Karpas-422 (cell line): Measurements from ENCODE around the gene FARP2. TPM values are rescaled to one million over a fixed set of nuclear protein-coding genes. Genes with fewer than 3 reads are reported as not detected.

ENCODE experiments used
- DNase-seq: peaks from one replicate; pipeline ENCODE4 v3.0.0-alpha.2; 2015
- H2AFZ ChIP-seq: fragments of 200-600 bp; sonication (generic); 2 replicates; pipeline ENCODE4 v1.6.1; 2014; ENCODE audit warnings: antibody characterized with exemption, low read length, mixed read lengths
- H3K27ac ChIP-seq: fragments of 200-600 bp; sonication (generic); 2 replicates; pipeline ENCODE4 v1.5.1; 2014; ENCODE audit warnings: mild to moderate bottlenecking, low read length, moderate library complexity
- H3K27me3 ChIP-seq: fragments of 200-600 bp; sonication (generic); 2 replicates; pipeline ENCODE4 v1.6.1; 2014; ENCODE audit warnings: low read length, mixed read lengths
- H3K36me3 ChIP-seq: fragments of 200-600 bp; sonication (generic); 2 replicates; pipeline ENCODE4 v1.6.1; 2014; ENCODE audit warnings: low read length, mixed read lengths; ENCODE audit not compliant: insufficient read depth
- H3K4me1 ChIP-seq: fragments of 200-600 bp; sonication (generic); 2 replicates; pipeline ENCODE4 v1.6.1; 2014; ENCODE audit warnings: mild to moderate bottlenecking, low read length, mixed read lengths
- H3K4me2 ChIP-seq: fragments of 200-600 bp; sonication (generic); 2 replicates; pipeline ENCODE4 v1.6.1; 2014; ENCODE audit warnings: low read length, low read depth, mild to moderate bottlenecking; ENCODE audit not compliant: poor library complexity, severe bottlenecking
- H3K4me3 ChIP-seq: fragments of 200-600 bp; sonication (generic); 2 replicates; pipeline ENCODE4 v1.5.1; 2014; ENCODE audit warnings: mild to moderate bottlenecking, antibody characterized with exemption, low read length, mixed read lengths
- H3K79me2 ChIP-seq: fragments of 200-600 bp; sonication (generic); 2 replicates; pipeline ENCODE4 v1.6.1; 2014; ENCODE audit warnings: mild to moderate bottlenecking, low read length, mixed read lengths
- H3K9ac ChIP-seq: fragments of 200-600 bp; sonication (generic); 2 replicates; pipeline ENCODE4 v1.6.0; 2014; ENCODE audit warnings: low read length
- H3K9me2 ChIP-seq: fragments of 200-600 bp; sonication (generic), shearing (Covaris generic); replicated peaks from 2 replicates; pipeline ENCODE4 v1.6.0; 2014; ENCODE audit warnings: mild to moderate bottlenecking, low read length, moderate library complexity; ENCODE audit not compliant: insufficient read depth
- H3K9me3 ChIP-seq: fragments of 300-700, 200-600 bp; sonication (generic); 2 replicates; pipeline ENCODE4 v1.6.1; 2014; ENCODE audit warnings: low read length, mixed read lengths
- H4K20me1 ChIP-seq: fragments of 200-600 bp; sonication (generic); 2 replicates; pipeline ENCODE4 v1.6.1; 2014; ENCODE audit warnings: mild to moderate bottlenecking, antibody characterized with exemption, low read length, low read depth; ENCODE audit not compliant: insufficient read depth
- total RNA-seq: library from RNA; depleted of rRNA; stranded (reverse); fragments of >200 nt; shearing (Covaris generic); gene quantifications from 2 replicates; pipeline ENCODE4 v1.2.3, GENCODE V29; 2014; ENCODE audit warnings: low replicate concordance

The FARP2 gene
- total RNA-seq, 1 experiment from 2014 or later, result 40.0 TPM

DNA sequence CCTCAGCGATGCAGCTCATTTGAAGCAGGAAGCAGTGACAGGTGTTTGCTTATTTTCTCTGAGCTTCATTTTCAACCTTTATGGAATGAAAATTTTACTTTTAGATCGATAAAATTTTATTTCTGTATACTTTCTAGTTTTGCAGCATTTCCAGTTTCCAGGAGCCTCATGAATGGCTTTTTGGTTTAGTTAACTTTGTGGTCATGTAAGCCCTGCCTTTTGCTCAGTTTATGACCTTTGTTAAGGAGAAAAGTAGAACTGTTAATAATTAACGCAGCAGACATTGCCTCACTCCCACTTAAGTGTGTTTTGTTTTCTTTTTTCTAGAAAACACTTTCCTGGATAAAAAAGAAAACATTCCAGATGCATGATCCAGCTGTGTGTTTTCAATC, 4.4 kb upstream of the FARP2 start:
- Histone ChIP-seq H4K20me1 (0 out of 2 replicates have a peak, but pooled peaks cover 6% of the 10 kb centered on the region), H3K4me2 (no peak overlapping the region), H3K79me2 (peaks cover 6% of the 10 kb centered on the region), H3K9me3 (no peaks in the 10 kb centered on the region), H3K4me1 (peaks cover 28% of the 10 kb centered on the region), H3K36me3 (peaks cover 60% of the 10 kb centered on the region), H3K27me3 (no peaks in the 10 kb centered on the region), H3K9ac (no peak overlapping the region), H2AFZ (no peak overlapping the region), H3K9me2 (no peaks in the 10 kb centered on the region), H3K27ac (no peak overlapping the region), H3K4me3 (no peak overlapping the region)
- DNase-seq, result no peak

DNA sequence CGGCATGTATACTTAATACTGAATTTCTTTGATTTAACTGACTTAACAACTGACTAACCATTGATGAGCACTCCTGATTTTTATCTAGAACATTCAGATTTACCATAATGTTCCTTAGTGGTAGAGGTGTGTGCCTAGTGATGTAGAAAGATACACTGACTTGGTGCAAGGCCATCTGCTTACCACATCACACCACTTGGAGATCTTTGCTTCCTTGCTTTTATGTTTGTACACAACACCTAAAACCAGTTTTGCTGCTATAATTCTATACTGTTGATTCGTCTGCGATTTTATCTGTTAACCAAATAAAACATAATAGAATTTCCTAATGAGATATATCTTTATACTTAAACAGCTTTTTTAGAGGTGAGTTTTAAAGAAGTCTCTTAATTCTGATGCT, 3.9 kb upstream of the FARP2 start:
- H3K9ac ChIP-seq, result no peak overlapping the region
- H3K36me3 ChIP-seq, result peaks cover 54% of the 10 kb centered on the region

DNA sequence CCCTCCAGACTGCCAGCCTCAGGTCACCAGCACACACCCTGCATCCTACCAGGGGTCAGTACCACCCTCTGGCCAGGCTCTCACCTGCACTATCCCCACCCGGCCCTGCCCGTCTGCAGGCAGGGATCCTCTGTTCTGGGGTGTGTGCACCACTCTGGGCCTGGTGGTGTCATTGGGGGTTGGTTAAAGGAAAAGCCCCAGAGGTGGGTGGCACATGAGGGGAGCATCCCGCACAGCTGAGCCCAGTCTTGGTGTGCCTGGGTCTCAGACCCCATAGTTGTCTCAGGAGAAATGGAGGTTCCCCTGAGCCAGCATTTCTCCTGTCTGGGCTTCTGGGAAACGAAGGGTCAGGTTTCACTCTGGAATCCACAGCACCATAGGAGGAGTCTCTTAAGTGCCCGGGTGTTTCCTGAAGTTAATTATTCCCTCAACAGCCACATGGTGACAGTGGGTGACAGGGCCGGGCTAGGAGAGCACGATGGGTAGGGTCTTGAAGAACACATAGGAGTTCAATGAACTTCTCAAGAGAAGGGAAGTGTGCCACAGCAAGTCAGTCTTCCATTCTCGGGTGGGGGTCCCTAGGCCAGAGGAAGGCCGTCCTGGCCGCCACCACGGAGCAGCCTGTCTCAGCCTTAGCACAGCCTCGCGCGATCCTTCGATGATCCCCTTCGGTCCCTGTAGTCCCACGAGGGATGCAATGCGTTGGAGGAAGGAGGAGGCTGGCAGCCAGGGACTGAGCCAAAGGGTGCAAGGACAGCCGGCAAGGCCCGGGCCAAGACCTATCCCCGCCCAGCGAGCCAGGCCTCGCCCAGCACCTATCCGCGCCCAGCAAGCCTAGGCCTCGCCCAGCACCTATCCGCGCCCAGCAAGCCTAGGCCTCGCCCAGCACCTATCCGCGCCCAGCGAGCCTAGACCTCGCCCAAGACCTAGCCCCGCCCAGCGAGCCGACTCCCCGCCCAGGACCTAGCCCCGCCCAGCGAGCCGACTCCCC, 1.1 kb upstream of the FARP2 start:
- Histone ChIP-seq H3K4me1 (peaks cover 51% of the 10 kb centered on the region), H3K4me2 (no peak overlapping the region), H3K27me3 (no peaks in the 10 kb centered on the region), H3K36me3 (peaks cover 37% of the 10 kb centered on the region), H3K9me2 (no peaks in the 10 kb centered on the region), H3K9me3 (no peaks in the 10 kb centered on the region), H3K27ac (no peak overlapping the region), H3K4me3 (peak overlapping the region; percentile 17; the same call in 1 of the 2 replicates), H3K79me2 (peaks cover 36% of the 10 kb centered on the region), H2AFZ (no peak overlapping the region), H3K9ac (no peak overlapping the region), H4K20me1 (peaks cover 34% of the 10 kb centered on the region)
- peak; percentile 91 for DNase-seq

More for the DNA sequence above, 3.9 kb upstream of the FARP2 start:
- peaks cover 12% of the 10 kb centered on the region for H3K79me2 ChIP-seq
- no peaks in the 10 kb centered on the region for H3K9me3 ChIP-seq
- no peak overlapping the region for H3K4me3 ChIP-seq
- no peak overlapping the region for H3K4me2 ChIP-seq
- peaks cover 10% of the 10 kb centered on the region; the same call in 1 of the 2 replicates for H4K20me1 ChIP-seq
- H3K27me3 ChIP-seq, result no peaks in the 10 kb centered on the region
- no peak overlapping the region for H2AFZ ChIP-seq
- no peaks in the 10 kb centered on the region for H3K9me2 ChIP-seq
- peaks cover 33% of the 10 kb centered on the region for H3K4me1 ChIP-seq
- H3K27ac ChIP-seq, result peak overlapping the region; percentile 50; the same call in 1 of the 2 replicates
- no peak for DNase-seq

DNA sequence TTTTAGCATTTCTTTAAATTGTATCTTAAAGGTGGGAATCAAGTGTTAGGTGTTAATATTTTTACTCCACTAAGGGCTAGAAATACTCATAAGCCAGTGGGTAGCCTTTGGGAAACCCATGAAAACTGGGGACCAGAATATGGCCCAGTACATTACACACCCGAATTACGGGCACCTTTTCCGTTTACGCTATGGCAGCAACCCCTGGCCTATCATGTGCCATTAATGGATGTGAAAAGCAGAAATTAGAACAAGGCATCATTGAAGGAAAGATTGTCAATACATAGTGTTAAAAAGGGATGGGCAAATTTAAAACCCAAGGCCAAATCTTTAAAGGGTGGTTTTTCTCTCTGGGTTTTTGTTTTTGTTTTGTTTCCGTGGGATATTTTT, 781 bp downstream of the FARP2 start:
- Histone ChIP-seq H3K79me2 (peaks cover 47% of the 10 kb centered on the region), H3K27me3 (no peaks in the 10 kb centered on the region), H3K4me3 (peak overlapping the region; percentile 94), H3K27ac (no peak overlapping the region), H3K9me2 (no peaks in the 10 kb centered on the region), H3K9me3 (no peaks in the 10 kb centered on the region), H3K9ac (peak overlapping the region; percentile 92), H4K20me1 (peaks cover 45% of the 10 kb centered on the region), H3K36me3 (peaks cover 19% of the 10 kb centered on the region), H3K4me1 (peaks cover 43% of the 10 kb centered on the region), H2AFZ (no peak overlapping the region), H3K4me2 (peak overlapping the region; percentile 71)
- DNase-seq, result peak; percentile 69

DNA sequence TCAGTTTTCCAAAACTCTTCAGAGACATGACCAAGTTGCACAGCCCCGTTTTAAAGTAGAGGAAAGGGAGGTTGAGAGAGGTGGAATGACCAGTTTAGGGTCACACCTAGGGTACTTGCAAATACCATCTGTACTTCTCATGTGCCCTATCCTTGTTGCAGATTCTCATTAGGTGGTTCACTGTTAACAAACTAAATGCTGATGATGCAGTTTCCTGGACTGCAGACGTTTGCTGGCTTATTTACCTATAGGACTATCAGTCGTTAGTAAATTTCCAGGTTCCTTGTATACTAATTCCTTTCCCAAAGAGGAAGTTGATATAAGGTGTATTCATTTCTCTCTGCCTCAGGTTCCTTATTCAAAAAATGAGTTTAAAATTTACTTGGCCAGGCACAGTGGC, 1.4 kb downstream of the FARP2 start:
- Histone ChIP-seq H2AFZ (no peak overlapping the region), H3K27ac (no peak overlapping the region), H3K9me2 (no peaks in the 10 kb centered on the region), H3K27me3 (no peaks in the 10 kb centered on the region), H3K79me2 (peaks cover 47% of the 10 kb centered on the region), H3K4me3 (peak overlapping the region; percentile 94), H3K4me2 (peak overlapping the region; percentile 71), H3K9me3 (no peaks in the 10 kb centered on the region), H3K9ac (peak overlapping the region; percentile 92), H3K4me1 (peaks cover 37% of the 10 kb centered on the region), H3K36me3 (peaks cover 14% of the 10 kb centered on the region), H4K20me1 (peaks cover 45% of the 10 kb centered on the region)
- DNase-seq, result no peak

DNA sequence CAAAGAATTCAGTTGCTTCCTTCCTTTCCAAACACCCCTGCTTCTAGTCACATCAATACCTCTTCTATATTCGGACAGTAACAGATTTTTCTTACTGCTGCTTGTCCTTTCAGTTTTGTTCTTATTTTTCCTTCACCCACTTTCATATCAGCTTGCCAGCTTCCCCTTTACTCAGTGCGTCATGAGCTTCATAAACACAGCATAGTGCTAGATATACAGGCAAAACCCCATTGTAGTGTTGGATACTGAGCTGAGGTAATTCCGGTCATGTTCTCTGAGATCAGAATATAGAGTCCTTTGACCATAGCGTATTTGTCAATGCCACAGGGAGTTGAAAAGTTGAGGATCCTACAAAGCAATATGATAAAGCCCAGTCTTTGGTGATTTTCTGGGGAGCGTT, 2.4 kb downstream of the FARP2 start:
- Histone ChIP-seq H3K4me1 (peaks cover 30% of the 10 kb centered on the region), H3K4me3 (no peak overlapping the region), H3K4me2 (peak overlapping the region; percentile 71), H3K36me3 (peaks cover 12% of the 10 kb centered on the region), H3K27me3 (no peaks in the 10 kb centered on the region), H3K9me2 (no peaks in the 10 kb centered on the region), H2AFZ (no peak overlapping the region), H4K20me1 (peaks cover 48% of the 10 kb centered on the region), H3K9ac (peak overlapping the region; percentile 16; the same call in 1 of the 2 replicates), H3K9me3 (no peaks in the 10 kb centered on the region), H3K27ac (no peak overlapping the region), H3K79me2 (peaks cover 55% of the 10 kb centered on the region)
- no peak for DNase-seq

DNA sequence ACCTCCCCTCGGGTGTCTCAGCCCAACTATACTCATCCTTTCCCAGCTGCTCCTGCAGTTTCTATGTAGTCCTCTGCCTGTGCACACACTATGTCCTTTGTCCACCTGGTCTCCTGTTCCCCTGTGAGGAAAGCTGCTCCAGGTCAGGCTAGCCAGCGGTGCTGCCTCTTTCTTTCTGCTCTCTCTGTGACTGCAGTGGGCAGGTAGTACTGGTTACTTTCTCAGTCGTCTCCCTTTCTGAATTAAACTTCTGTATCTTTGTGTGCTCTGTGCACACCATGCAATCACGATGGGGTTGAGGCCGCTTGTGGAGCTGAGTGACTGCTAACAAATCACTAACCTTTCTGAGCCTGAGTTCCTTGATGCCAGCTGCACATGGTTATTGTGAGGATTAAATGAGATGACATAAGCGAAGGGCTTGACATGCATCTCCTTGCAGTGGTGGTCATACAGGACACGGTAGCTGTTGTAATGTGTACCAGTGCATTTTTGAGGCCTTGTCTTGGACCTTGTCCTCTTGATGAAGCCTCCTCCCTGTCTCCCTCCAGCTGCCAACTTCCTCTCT, 3.5 kb downstream of the FARP2 start:
- Histone ChIP-seq H3K79me2 (peaks cover 59% of the 10 kb centered on the region), H3K27me3 (no peaks in the 10 kb centered on the region), H3K9ac (no peak overlapping the region), H3K4me3 (no peak overlapping the region), H3K4me1 (peaks cover 37% of the 10 kb centered on the region), H3K36me3 (peaks cover 4% of the 10 kb centered on the region; the same call in 1 of the 2 replicates), H3K9me3 (no peaks in the 10 kb centered on the region), H3K9me2 (no peaks in the 10 kb centered on the region), H3K27ac (no peak overlapping the region), H2AFZ (no peak overlapping the region), H3K4me2 (no peak overlapping the region), H4K20me1 (peaks cover 55% of the 10 kb centered on the region)
- DNase-seq, result peak; percentile 38

DNA sequence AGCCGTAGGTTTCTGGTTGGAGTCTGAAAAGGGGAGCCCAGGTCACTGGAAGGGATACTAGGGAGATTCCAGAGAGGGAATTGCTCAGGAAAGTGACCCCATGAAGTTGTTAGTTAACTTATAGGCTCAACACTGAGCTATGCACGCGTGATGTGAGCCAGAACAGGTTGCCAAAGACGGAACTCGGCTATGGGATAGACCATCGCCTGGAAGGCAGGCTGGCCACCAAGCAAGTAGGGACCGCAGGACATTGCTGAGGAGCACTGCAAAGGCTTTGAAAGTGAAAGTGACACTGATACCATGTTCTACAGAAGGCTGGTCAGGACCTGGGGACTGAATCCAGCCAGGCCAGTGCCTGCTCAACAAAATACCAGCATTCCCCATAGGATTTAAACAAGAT, 7.3 kb downstream of the FARP2 start:
- H2AFZ ChIP-seq, result no peak overlapping the region
- no peak overlapping the region for H3K9ac ChIP-seq
- peaks cover 45% of the 10 kb centered on the region for H3K4me1 ChIP-seq
- H3K79me2 ChIP-seq, result peaks cover 64% of the 10 kb centered on the region
- H3K9me2 ChIP-seq, result no peaks in the 10 kb centered on the region
- H4K20me1 ChIP-seq, result peaks cover 58% of the 10 kb centered on the region
- H3K9me3 ChIP-seq, result no peaks in the 10 kb centered on the region
- H3K27me3 ChIP-seq, result no peaks in the 10 kb centered on the region
- H3K4me2 ChIP-seq, result no peak overlapping the region
- no peak overlapping the region for H3K27ac ChIP-seq
- DNase-seq, result no peak
- no peaks in the 10 kb centered on the region for H3K36me3 ChIP-seq
- no peak overlapping the region for H3K4me3 ChIP-seq
